Activated T-cell treated with anti-CD3 and anti-CD28 coated beads, Interleukin-2, amount 50 U/mL, for 48 hours (primary cell): ENCODE data around the gene BTBD9.
A peak's percentile ranks its signal among the peaks of the same experiment; 100 is the strongest.

Experiments
- DNase-seq, 2 experiments: peaks; one replicate each; pipeline ENCODE4 v3.0.0-alpha.2; 2020

BTBD9 gene

GRCh38 chr6:38639498-38640215, at the start of gene BTBD9:
Gene BTBD9, minus strand, starts transcription at chr6:38639929.
- DNase-seq = peak; percentile 87 to 89

GRCh38 chr6:38688579-38689087, 48.9 kb upstream of the BTBD9 start:
- no peak for DNase-seq

- no peak for DNase-seq
Measured at GRCh38 chr6:38687549-38687948, 47.8 kb upstream of the BTBD9 start.

- DNase-seq = no peak
Measured at GRCh38 chr6:38687043-38687353, 47.3 kb upstream of the BTBD9 start.

GRCh38 chr6:38686270-38687042, 46.7 kb upstream of the BTBD9 start:
- no peak for DNase-seq

- no peak for DNase-seq
Measured at GRCh38 chr6:38684904-38685303, 45.2 kb upstream of the BTBD9 start.

GRCh38 chr6:38684237-38684636, 44.5 kb upstream of the BTBD9 start:
- DNase-seq = no peak

GRCh38 chr6:38681850-38682249, 42.1 kb upstream of the BTBD9 start:
- no peak for DNase-seq

- DNase-seq = no peak
Measured at GRCh38 chr6:38679668-38680067, 39.9 kb upstream of the BTBD9 start.

GRCh38 chr6:38678178-38678760, 38.5 kb upstream of the BTBD9 start:
- no peak for DNase-seq

- no peak for DNase-seq
Measured at GRCh38 chr6:38676974-38677544, 37.3 kb upstream of the BTBD9 start.

GRCh38 chr6:38676236-38676973, 36.7 kb upstream of the BTBD9 start:
- DNase-seq = no peak

- peak; percentile 31 for DNase-seq
Measured at GRCh38 chr6:38673397-38674165, 33.9 kb upstream of the BTBD9 start.

GRCh38 chr6:38671885-38672467, 32.2 kb upstream of the BTBD9 start:
- DNase-seq = no peak

GRCh38 chr6:38658418-38659167, 18.9 kb upstream of the BTBD9 start:
- no peak for DNase-seq

- DNase-seq = no peak
Measured at GRCh38 chr6:38656896-38657295, 17.2 kb upstream of the BTBD9 start.

- no peak for DNase-seq
Measured at GRCh38 chr6:38654263-38654662, 14.5 kb upstream of the BTBD9 start.

GRCh38 chr6:38651121-38651784, 11.5 kb upstream of the BTBD9 start:
- no peak for DNase-seq

- DNase-seq = no peak
Measured at GRCh38 chr6:38650207-38650752, 10.6 kb upstream of the BTBD9 start.

- DNase-seq = no peak
Measured at GRCh38 chr6:38649744-38650143, 10.0 kb upstream of the BTBD9 start.
